Measurements from ENCODE around the gene SF3B3.
"Not testable (repeated sequence)": the region's sequence is repeated elsewhere in the genome, so short reads cannot be mapped to it uniquely, and the experiment has no call there.

SF3B3 gene

GRCh38 chr16:70601576-70602575 is 78.3 kb downstream of the SF3B3 start:
- no peaks in the 10 kb centered on the region for H3K27me3 Mint-ChIP-seq
- H3K9me3 Mint-ChIP-seq (ENCODE audit: low read depth), result no peaks in the 10 kb centered on the region
- H3K27ac Mint-ChIP-seq, result no peak overlapping the region
- H3K36me3 Mint-ChIP-seq, result no peaks in the 10 kb centered on the region
- no peaks in the 10 kb centered on the region for H3K4me1 Mint-ChIP-seq (ENCODE audit: low read depth)
- H3K4me3 Mint-ChIP-seq, result no peak overlapping the region

GRCh38 chr16:70602831-70603230 is 79.2 kb downstream of the SF3B3 start:
- H3K27me3 Mint-ChIP-seq, result no peaks in the 10 kb centered on the region
- no peak overlapping the region for H3K4me3 Mint-ChIP-seq
- no peaks in the 10 kb centered on the region for H3K36me3 Mint-ChIP-seq
- no peaks in the 10 kb centered on the region for H3K9me3 Mint-ChIP-seq (ENCODE audit: low read depth)
- H3K4me1 Mint-ChIP-seq (ENCODE audit: low read depth), result no peaks in the 10 kb centered on the region
- no peak overlapping the region for H3K27ac Mint-ChIP-seq

GRCh38 chr16:70604407-70605282 is 81.0 kb downstream of the SF3B3 start:
- Mint-ChIP-seq H3K27me3 (no peaks in the 10 kb centered on the region), H3K4me1 (ENCODE audit: low read depth) (no peaks in the 10 kb centered on the region), H3K36me3 (no peaks in the 10 kb centered on the region), H3K27ac (no peak overlapping the region), H3K4me3 (no peak overlapping the region), H3K9me3 (ENCODE audit: low read depth) (no peaks in the 10 kb centered on the region)

- Mint-ChIP-seq H3K27ac (no peak overlapping the region), H3K27me3 (no peaks in the 10 kb centered on the region), H3K36me3 (no peaks in the 10 kb centered on the region), H3K4me3 (no peak overlapping the region), H3K9me3 (ENCODE audit: low read depth) (no peaks in the 10 kb centered on the region), H3K4me1 (ENCODE audit: low read depth) (no peaks in the 10 kb centered on the region)
Observed at GRCh38 chr16:70605283-70605657, 81.7 kb downstream of the SF3B3 start.

- H3K4me1 Mint-ChIP-seq (ENCODE audit: low read depth), result no peaks in the 10 kb centered on the region
Observed at GRCh38 chr16:70608521-70608920, 84.9 kb downstream of the SF3B3 start.

GRCh38 chr16:70610273-70611223 is 86.9 kb downstream of the SF3B3 start:
- H3K9me3 Mint-ChIP-seq (ENCODE audit: low read depth), result no peaks in the 10 kb centered on the region
- H3K4me1 Mint-ChIP-seq (ENCODE audit: low read depth), result no peaks in the 10 kb centered on the region
- no peaks in the 10 kb centered on the region for H3K36me3 Mint-ChIP-seq
- no peak overlapping the region for H3K4me3 Mint-ChIP-seq
- no peak overlapping the region for H3K27ac Mint-ChIP-seq
- H3K27me3 Mint-ChIP-seq, result no peaks in the 10 kb centered on the region

More at GRCh38 chr16:70608521-70608920, 84.9 kb downstream of the SF3B3 start:
- H3K27ac Mint-ChIP-seq, result no peak overlapping the region
- no peak overlapping the region for H3K4me3 Mint-ChIP-seq
- H3K9me3 Mint-ChIP-seq (ENCODE audit: low read depth), result no peaks in the 10 kb centered on the region
- no peaks in the 10 kb centered on the region for H3K27me3 Mint-ChIP-seq
- no peaks in the 10 kb centered on the region for H3K36me3 Mint-ChIP-seq

GRCh38 chr16:70611224-70611598 is 87.6 kb downstream of the SF3B3 start:
- Mint-ChIP-seq H3K4me3 (no peak overlapping the region), H3K27me3 (no peaks in the 10 kb centered on the region), H3K9me3 (ENCODE audit: low read depth) (no peaks in the 10 kb centered on the region), H3K27ac (no peak overlapping the region), H3K4me1 (ENCODE audit: low read depth) (no peaks in the 10 kb centered on the region), H3K36me3 (no peaks in the 10 kb centered on the region)

- no peaks in the 10 kb centered on the region for H3K36me3 Mint-ChIP-seq
- no peak overlapping the region for H3K27ac Mint-ChIP-seq
- H3K4me1 Mint-ChIP-seq (ENCODE audit: low read depth), result no peaks in the 10 kb centered on the region
- H3K9me3 Mint-ChIP-seq (ENCODE audit: low read depth), result no peaks in the 10 kb centered on the region
- no peak overlapping the region for H3K4me3 Mint-ChIP-seq
- no peaks in the 10 kb centered on the region for H3K27me3 Mint-ChIP-seq
Observed at GRCh38 chr16:70611785-70612303, 88.2 kb downstream of the SF3B3 start.

GRCh38 chr16:70612931-70613330 is 89.3 kb downstream of the SF3B3 start:
- H3K4me1 Mint-ChIP-seq (ENCODE audit: low read depth), result no peaks in the 10 kb centered on the region
- H3K36me3 Mint-ChIP-seq, result no peaks in the 10 kb centered on the region
- H3K4me3 Mint-ChIP-seq, result no peak overlapping the region
- H3K27me3 Mint-ChIP-seq, result no peaks in the 10 kb centered on the region
- H3K27ac Mint-ChIP-seq, result no peak overlapping the region
- H3K9me3 Mint-ChIP-seq (ENCODE audit: low read depth), result no peaks in the 10 kb centered on the region

- H3K4me3 Mint-ChIP-seq, result no peak overlapping the region
- H3K27ac Mint-ChIP-seq, result no peak overlapping the region
- H3K9me3 Mint-ChIP-seq (ENCODE audit: low read depth), result no peaks in the 10 kb centered on the region
- no peaks in the 10 kb centered on the region for H3K4me1 Mint-ChIP-seq (ENCODE audit: low read depth)
- no peaks in the 10 kb centered on the region for H3K27me3 Mint-ChIP-seq
- no peaks in the 10 kb centered on the region for H3K36me3 Mint-ChIP-seq
Observed at GRCh38 chr16:70614208-70614951, 90.8 kb downstream of the SF3B3 start.

GRCh38 chr16:70615945-70616344 is 92.3 kb downstream of the SF3B3 start:
- Mint-ChIP-seq H3K9me3 (ENCODE audit: low read depth) (no peaks in the 10 kb centered on the region), H3K27me3 (no peaks in the 10 kb centered on the region), H3K36me3 (no peaks in the 10 kb centered on the region), H3K4me3 (no peak overlapping the region), H3K27ac (no peak overlapping the region), H3K4me1 (ENCODE audit: low read depth) (no peaks in the 10 kb centered on the region)

- H3K27ac Mint-ChIP-seq; H3K4me3 Mint-ChIP-seq; H3K27me3 Mint-ChIP-seq; H3K4me1 Mint-ChIP-seq (ENCODE audit: low read depth); H3K36me3 Mint-ChIP-seq; H3K9me3 Mint-ChIP-seq (ENCODE audit: low read depth): not testable (repeated sequence)
Observed at GRCh38 chr16:70621864-70622263, 98.2 kb downstream of the SF3B3 start.

All from activated naive CD8-positive, alpha-beta T cell (primary cell).